ENCODE data around the gene MCM5.
"Not testable (repeated sequence)": the region's sequence is repeated elsewhere in the genome, so short reads cannot be mapped to it uniquely, and the experiment has no call there.

Gene MCM5

DNA sequence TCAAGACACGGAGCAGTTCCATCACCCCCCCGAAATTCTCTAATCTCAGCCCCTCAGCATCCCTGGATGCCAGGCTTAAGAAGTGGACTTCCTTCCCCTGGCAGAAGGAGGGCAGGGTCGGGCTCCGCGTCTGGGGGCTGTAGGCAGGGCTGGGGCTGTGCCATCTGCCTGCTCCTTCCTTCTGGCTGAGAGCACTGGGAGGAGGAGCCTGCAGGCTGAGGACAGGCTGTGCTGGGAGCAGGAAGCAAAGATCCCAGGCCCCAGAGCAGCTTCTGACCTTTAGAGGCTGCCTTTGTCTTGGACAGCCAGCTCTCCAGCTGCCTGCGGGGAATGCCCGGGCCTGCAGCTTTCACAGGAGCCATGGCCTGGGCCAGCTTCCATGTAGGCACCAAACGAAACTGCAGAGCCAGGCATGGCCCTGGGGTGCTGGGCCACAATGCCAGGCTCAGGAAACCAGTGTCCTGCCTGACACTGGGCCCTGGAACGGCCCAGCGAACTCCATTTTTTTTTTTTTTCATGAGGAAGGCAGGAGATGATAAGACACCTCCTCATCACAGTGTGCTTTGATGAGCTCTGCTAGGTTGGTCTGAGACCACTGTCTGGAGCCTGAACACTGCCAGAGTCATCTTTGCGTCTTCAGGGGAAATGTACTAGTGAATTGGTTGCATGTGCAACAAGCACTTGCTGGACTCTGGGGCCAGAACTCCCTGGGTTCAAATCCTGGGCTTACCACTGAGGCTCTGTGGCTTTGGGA, 67.9 kb downstream of the MCM5 start:
- no peak for TF ChIP-seq CTCF (IDR thresholded peaks at IDR 0.05; ENCODE audit: low read depth, low read length)
- H3K4me3 ChIP-seq (ENCODE audit: low read depth, low read length): no peak overlapping the region

GRCh38 chr22:35470903-35471321, 71.0 kb downstream of the MCM5 start:
- no peak for TF ChIP-seq CTCF (IDR thresholded peaks at IDR 0.05; ENCODE audit: low read depth, low read length)

GRCh38 chr22:35471566-35471965, 71.6 kb downstream of the MCM5 start:
- H3K4me3 ChIP-seq (ENCODE audit: low read depth, low read length): not testable (repeated sequence)

More at GRCh38 chr22:35470903-35471321, 71.0 kb downstream of the MCM5 start:
- H3K4me3 ChIP-seq (ENCODE audit: low read depth, low read length): no peak overlapping the region

GRCh38 chr22:35472488-35472887, 72.5 kb downstream of the MCM5 start:
- TF ChIP-seq CTCF (IDR thresholded peaks at IDR 0.05; ENCODE audit: low read depth, low read length): no peak
- H3K4me3 ChIP-seq (ENCODE audit: low read depth, low read length): no peak overlapping the region

DNA sequence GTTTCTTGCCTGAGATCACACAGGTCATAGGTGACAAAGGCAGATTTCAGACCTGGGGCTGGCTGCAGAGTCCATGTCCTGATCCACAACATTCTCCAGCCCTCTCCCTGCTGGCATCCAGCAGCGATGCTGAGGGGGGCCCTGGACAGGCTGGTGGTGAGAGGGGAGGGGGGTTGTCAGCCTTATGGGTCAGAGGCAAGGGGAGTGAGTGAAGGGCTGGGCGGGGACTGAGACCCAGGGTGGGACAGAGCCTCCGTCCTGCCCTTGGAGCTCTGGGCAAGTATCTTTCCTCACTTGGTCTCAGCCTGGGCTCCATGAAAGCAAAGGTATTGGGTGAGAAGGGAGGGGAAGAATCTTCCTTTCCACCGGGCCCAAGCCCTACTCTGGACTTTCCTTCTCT, 74.0 kb downstream of the MCM5 start:
- no peak for TF ChIP-seq CTCF (IDR thresholded peaks at IDR 0.05; ENCODE audit: low read depth, low read length)
- H3K4me3 ChIP-seq (ENCODE audit: low read depth, low read length): no peak overlapping the region

All from WI38 (cell line).